Astrocyte (in vitro differentiated cells and primary cell): ENCODE results near the gene RNF144A. TPM values are rescaled to one million over a fixed set of nuclear protein-coding genes. Genes with fewer than 3 reads are reported as not detected.

Source experiments
- DNase-seq: peaks from one replicate; pipeline ENCODE4 v3.0.0-alpha.2; 2010; ENCODE audit warnings: low read depth
- FAIRE-seq: peaks from 2 replicates; lab custom pipeline; 2011; peaks lifted over from hg19 to GRCh38; lab: Jason Lieb, UNC
- H2AFZ ChIP-seq: 2 replicates; pipeline ENCODE4 v1.6.0; 2012; ENCODE audit warnings: low read depth, low read length, inconsistent platforms
- H3K27ac ChIP-seq: 2 replicates; pipeline ENCODE4 v1.5.1; 2011; ENCODE audit warnings: low read depth, low read length, inconsistent platforms
- H3K27me3 ChIP-seq: 2 replicates; pipeline ENCODE4 v1.6.0; 2011; ENCODE audit warnings: low read length, inconsistent platforms; ENCODE audit not compliant: insufficient read depth
- H3K36me3 ChIP-seq: 2 replicates; pipeline ENCODE4 v1.5.1; 2011; ENCODE audit warnings: low read length, inconsistent platforms; ENCODE audit not compliant: insufficient read depth
- H3K4me1 ChIP-seq: 2 replicates; pipeline ENCODE4 v1.5.1; 2011; ENCODE audit warnings: low read length, inconsistent platforms; ENCODE audit not compliant: insufficient read depth
- H3K4me2 ChIP-seq: 2 replicates; pipeline ENCODE4 v1.6.0; 2012; ENCODE audit warnings: low read length, inconsistent platforms
- H3K4me3 ChIP-seq: 2 replicates; pipeline ENCODE4 v1.5.1; 2011; ENCODE audit warnings: low read depth, mild to moderate bottlenecking, low read length, inconsistent platforms; ENCODE audit not compliant: insufficient read depth
- H3K79me2 ChIP-seq: 2 replicates; pipeline ENCODE4 v1.6.0; 2012; ENCODE audit warnings: mild to moderate bottlenecking, low read length, inconsistent platforms; ENCODE audit not compliant: insufficient read depth
- H3K9ac ChIP-seq: 2 replicates; pipeline ENCODE4 v1.6.0; 2012; ENCODE audit warnings: mild to moderate bottlenecking, low read length, inconsistent platforms
- H3K9me3 ChIP-seq: 2 replicates; pipeline ENCODE4 v1.5.1; 2012; ENCODE audit warnings: low read depth, mild to moderate bottlenecking, low read length, inconsistent platforms; ENCODE audit not compliant: insufficient read depth
- H4K20me1 ChIP-seq: 2 replicates; pipeline ENCODE4 v1.6.0; 2012; ENCODE audit warnings: low read length, inconsistent platforms; ENCODE audit not compliant: insufficient read depth
- H3K27ac Mint-ChIP-seq: one replicate; pipeline ENCODE4 v1.8.0; 2021; ENCODE audit warnings: mild to moderate bottlenecking, mixed read lengths; ENCODE audit not compliant: unreplicated experiment
- H3K27me3 Mint-ChIP-seq: one replicate; pipeline ENCODE4 v1.8.0; 2021; ENCODE audit warnings: low read depth, mixed read lengths; ENCODE audit not compliant: unreplicated experiment
- H3K36me3 Mint-ChIP-seq: one replicate; pipeline ENCODE4 v1.8.0; 2021; ENCODE audit warnings: low read depth, mixed read lengths; ENCODE audit not compliant: unreplicated experiment
- H3K4me1 Mint-ChIP-seq: one replicate; pipeline ENCODE4 v1.8.0; 2021; ENCODE audit warnings: low read depth, mixed read lengths; ENCODE audit not compliant: unreplicated experiment
- H3K4me3 Mint-ChIP-seq: one replicate; pipeline ENCODE4 v1.8.0; 2021; ENCODE audit warnings: mild to moderate bottlenecking, moderate library complexity, mixed read lengths; ENCODE audit not compliant: unreplicated experiment
- H3K9me3 Mint-ChIP-seq: one replicate; pipeline ENCODE4 v1.8.0; 2021; ENCODE audit warnings: mild to moderate bottlenecking, mixed read lengths; ENCODE audit not compliant: unreplicated experiment
- CTCF ChIP-seq: IDR thresholded peaks from 2 replicates; pipeline ENCODE4 v1.5.1; 2011; ENCODE audit warnings: low read depth, mild to moderate bottlenecking, inconsistent platforms, low read length, moderate library complexity; ENCODE audit not compliant: insufficient read depth
- EZH2 ChIP-seq: IDR thresholded peaks from 2 replicates; pipeline ENCODE4 v1.6.1; 2012; ENCODE audit warnings: mild to moderate bottlenecking, low read length, inconsistent platforms; ENCODE audit not compliant: insufficient read depth
- total RNA-seq: library from RNA; stranded (reverse); gene quantifications from 2 replicates; pipeline ENCODE4 v1.2.1, GENCODE V29; 2021

RNF144A gene
- total RNA-seq, 1 donor from 2014 or later = 4.9 TPM

- Mint-ChIP-seq H3K9me3 (no peaks in the 10 kb centered on the region), H3K27ac (no peak overlapping the region)
- H3K4me2 ChIP-seq = no peak overlapping the region
These were observed 24.3 kb downstream of the RNF144A start for GRCh38 chr2:6941299-6942046.

GRCh38 chr2:6942848-6943247 is 25.6 kb downstream of the RNF144A start:
- Mint-ChIP-seq H3K4me1 (peaks cover 4% of the 10 kb centered on the region), H3K9me3 (no peaks in the 10 kb centered on the region), H3K27ac (no peak overlapping the region), H3K27me3 (no peaks in the 10 kb centered on the region), H3K36me3 (peaks cover 14% of the 10 kb centered on the region), H3K4me3 (no peak overlapping the region)
- no peak overlapping the region for H3K9ac ChIP-seq
- peaks cover 7% of the 10 kb centered on the region for H3K4me1 ChIP-seq
- no peak overlapping the region for H3K27ac ChIP-seq
- H4K20me1 ChIP-seq = peaks cover 23% of the 10 kb centered on the region
- H3K36me3 ChIP-seq = no peaks in the 10 kb centered on the region
- no peaks in the 10 kb centered on the region for H3K79me2 ChIP-seq
- no peak for DNase-seq
- H3K4me3 ChIP-seq = no peak overlapping the region
- no peaks in the 10 kb centered on the region for H3K9me3 ChIP-seq
- peaks cover 24% of the 10 kb centered on the region for H3K27me3 ChIP-seq
- no peak for FAIRE-seq
- H3K4me2 ChIP-seq = no peak overlapping the region
- no peak overlapping the region for H2AFZ ChIP-seq
- no peak for TF ChIP-seq CTCF
- no peak for TF ChIP-seq EZH2

More at GRCh38 chr2:6941299-6942046, 24.3 kb downstream of the RNF144A start:
- Histone ChIP-seq H4K20me1 (peaks cover 29% of the 10 kb centered on the region), H3K9me3 (no peaks in the 10 kb centered on the region), H3K36me3 (no peaks in the 10 kb centered on the region), H2AFZ (no peak overlapping the region), H3K4me1 (peaks cover 1% of the 10 kb centered on the region), H3K79me2 (no peaks in the 10 kb centered on the region), H3K27me3 (peaks cover 22% of the 10 kb centered on the region), H3K27ac (no peak overlapping the region), H3K9ac (no peak overlapping the region), H3K4me3 (no peak overlapping the region)
- Mint-ChIP-seq H3K27me3 (no peaks in the 10 kb centered on the region), H3K36me3 (peaks cover 14% of the 10 kb centered on the region), H3K4me3 (no peak overlapping the region), H3K4me1 (peaks cover 1% of the 10 kb centered on the region)
- no peak for DNase-seq
- TF ChIP-seq CTCF (no peak), EZH2 (no peak)
- FAIRE-seq = no peak

GRCh38 chr2:6943523-6943922 is 26.3 kb downstream of the RNF144A start:
- Histone ChIP-seq H4K20me1 (peaks cover 27% of the 10 kb centered on the region), H3K9me3 (no peaks in the 10 kb centered on the region), H3K36me3 (no peaks in the 10 kb centered on the region), H3K4me1 (peaks cover 7% of the 10 kb centered on the region), H3K27ac (no peak overlapping the region), H3K27me3 (peaks cover 30% of the 10 kb centered on the region), H3K79me2 (no peaks in the 10 kb centered on the region), H3K4me3 (no peak overlapping the region), H3K4me2 (no peak overlapping the region), H2AFZ (no peak overlapping the region), H3K9ac (no peak overlapping the region)
- peaks cover 14% of the 10 kb centered on the region for H3K36me3 Mint-ChIP-seq
- peaks cover 4% of the 10 kb centered on the region for H3K4me1 Mint-ChIP-seq
- no peaks in the 10 kb centered on the region for H3K9me3 Mint-ChIP-seq
- no peaks in the 10 kb centered on the region for H3K27me3 Mint-ChIP-seq
- no peak overlapping the region for H3K27ac Mint-ChIP-seq
- H3K4me3 Mint-ChIP-seq = no peak overlapping the region
- FAIRE-seq (no peak), DNase-seq (no peak)
- TF ChIP-seq EZH2 (no peak), CTCF (no peak)
